ENCODE data around the gene ARL8A.

DNA sequence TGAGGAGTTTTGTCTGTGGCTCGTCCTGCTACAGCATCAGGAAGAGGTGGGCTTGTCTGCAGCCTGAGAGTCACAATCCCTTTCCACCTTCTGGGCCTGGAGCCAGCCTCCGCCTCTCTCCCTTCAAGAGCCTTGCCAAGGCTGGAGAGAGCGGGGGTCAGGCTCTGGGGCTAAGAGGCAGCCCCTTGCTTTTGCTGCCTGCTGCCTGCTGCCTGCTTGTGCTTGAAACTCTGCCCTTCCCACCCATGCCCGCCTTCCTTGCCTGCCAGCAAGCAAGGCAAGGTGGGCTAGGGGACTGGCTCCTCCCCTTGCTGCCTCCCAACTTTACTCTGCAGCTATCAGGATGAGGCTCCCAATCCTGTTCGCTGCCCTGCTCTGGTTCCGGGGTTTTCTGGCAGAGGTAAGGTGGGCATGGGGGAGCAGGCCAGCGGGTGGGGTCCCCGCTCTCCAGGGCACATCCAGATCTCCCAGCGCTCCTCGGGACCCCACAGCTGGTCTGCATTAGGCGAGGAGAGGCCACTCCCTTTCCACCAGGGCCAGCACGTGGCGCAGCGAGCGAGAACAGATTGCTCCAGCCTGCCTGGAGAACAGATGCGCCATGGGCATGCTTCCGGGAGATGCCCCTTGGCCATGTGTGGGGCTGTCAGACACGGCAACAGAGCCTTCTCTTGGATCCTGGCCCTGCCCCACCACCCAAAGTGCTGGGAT is 23.3 kb upstream of the ARL8A start:
- TF ChIP-seq POLR2A (IDR thresholded peaks at IDR 0.05; ENCODE audit: low read depth) (no peak), EP300 (IDR thresholded peaks at IDR 0.05) (no peak), POLR2AphosphoS5 (IDR thresholded peaks at IDR 0.05) (no peak)
- TF ChIP-seq, protein P1, sequence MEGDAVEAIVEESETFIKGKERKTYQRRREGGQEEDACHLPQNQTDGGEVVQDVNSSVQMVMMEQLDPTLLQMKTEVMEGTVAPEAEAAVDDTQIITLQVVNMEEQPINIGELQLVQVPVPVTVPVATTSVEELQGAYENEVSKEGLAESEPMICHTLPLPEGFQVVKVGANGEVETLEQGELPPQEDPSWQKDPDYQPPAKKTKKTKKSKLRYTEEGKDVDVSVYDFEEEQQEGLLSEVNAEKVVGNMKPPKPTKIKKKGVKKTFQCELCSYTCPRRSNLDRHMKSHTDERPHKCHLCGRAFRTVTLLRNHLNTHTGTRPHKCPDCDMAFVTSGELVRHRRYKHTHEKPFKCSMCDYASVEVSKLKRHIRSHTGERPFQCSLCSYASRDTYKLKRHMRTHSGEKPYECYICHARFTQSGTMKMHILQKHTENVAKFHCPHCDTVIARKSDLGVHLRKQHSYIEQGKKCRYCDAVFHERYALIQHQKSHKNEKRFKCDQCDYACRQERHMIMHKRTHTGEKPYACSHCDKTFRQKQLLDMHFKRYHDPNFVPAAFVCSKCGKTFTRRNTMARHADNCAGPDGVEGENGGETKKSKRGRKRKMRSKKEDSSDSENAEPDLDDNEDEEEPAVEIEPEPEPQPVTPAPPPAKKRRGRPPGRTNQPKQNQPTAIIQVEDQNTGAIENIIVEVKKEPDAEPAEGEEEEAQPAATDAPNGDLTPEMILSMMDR (IDR thresholded peaks at IDR 0.05), result no peak
